HG02623 (cell line): ENCODE data around the gene OXTR.

Experiments used
- ATAC-seq: cut with Tn5 transposase; IDR thresholded peaks from one replicate; pipeline ENCODE4 v1.9.1; 2021; ENCODE audit warnings: moderate library complexity; ENCODE audit not compliant: unreplicated experiment

Gene OXTR

GRCh38 chr3:8767667-8768363, 1.6 kb downstream of the OXTR start:
- peak; percentile 37 for ATAC-seq

GRCh38 chr3:8767256-8767666, 2.2 kb downstream of the OXTR start:
- ATAC-seq, result no peak

- no peak for ATAC-seq
Observed at GRCh38 chr3:8766148-8766547, 3.3 kb downstream of the OXTR start.

GRCh38 chr3:8765528-8765927, 3.9 kb downstream of the OXTR start:
- no peak for ATAC-seq

GRCh38 chr3:8764528-8764927, 4.9 kb downstream of the OXTR start:
- ATAC-seq, result no peak

- no peak for ATAC-seq
Observed at GRCh38 chr3:8762607-8763377, 6.6 kb downstream of the OXTR start.

- no peak for ATAC-seq
Observed at GRCh38 chr3:8761866-8762265, 7.5 kb downstream of the OXTR start.

- ATAC-seq, result no peak
Observed at GRCh38 chr3:8760506-8760905, 8.9 kb downstream of the OXTR start.

GRCh38 chr3:8760091-8760490, 9.3 kb downstream of the OXTR start:
- ATAC-seq, result no peak

GRCh38 chr3:8759038-8759707, 10.2 kb downstream of the OXTR start:
- no peak for ATAC-seq

GRCh38 chr3:8757551-8758518, 11.6 kb downstream of the OXTR start:
- no peak for ATAC-seq

- no peak for ATAC-seq
Observed at GRCh38 chr3:8756671-8757070, 12.7 kb downstream of the OXTR start.

- no peak for ATAC-seq
Observed at GRCh38 chr3:8755564-8756237, 13.7 kb downstream of the OXTR start.

GRCh38 chr3:8755097-8755496, 14.3 kb downstream of the OXTR start:
- ATAC-seq, result no peak

- ATAC-seq, result no peak
Observed at GRCh38 chr3:8752832-8753231, 16.6 kb downstream of the OXTR start.

- no peak for ATAC-seq
Observed at GRCh38 chr3:8749316-8749715, 20.1 kb downstream of the OXTR start.

- no peak for ATAC-seq
Observed at GRCh38 chr3:8746780-8747345, 22.6 kb downstream of the OXTR start.

GRCh38 chr3:8745619-8746370, 23.6 kb downstream of the OXTR start:
- ATAC-seq, result no peak

- no peak for ATAC-seq
Observed at GRCh38 chr3:8743911-8744310, 25.5 kb downstream of the OXTR start.
